PC-9 (cell line): ENCODE measurements around the gene LNX1. TPM values are rescaled to one million over a fixed set of nuclear protein-coding genes. Genes with fewer than 3 reads are reported as not detected.

ENCODE experiments used
- Bru-seq: library from RNA; stranded (reverse); fragments of 400-500 nt; gene quantifications from one replicate; lab custom pipeline; 2021; lab: Mats Ljungman, UMichigan
- BruChase-seq, 2 experiments: library from RNA; stranded (reverse); fragments of 400-500 nt; gene quantifications; one replicate each; lab custom pipeline; 2021; lab: Mats Ljungman, UMichigan
- BruUV-seq: library from RNA; stranded (reverse); fragments of 400-500 nt; replicated peaks from 2 replicates; lab custom pipeline; 2021; lab: Mats Ljungman, UMichigan
- CTCF ChIA-PET: fragments of 300-600 bp; sonication (Branson Sonifier 250); formaldehyde crosslinking; loops from one replicate; lab custom pipeline; 2022; ENCODE audit warnings: antibody characterized with exemption; lab: Charles Lee
- POLR2A ChIA-PET: fragments of 300-600 bp; sonication (Branson Sonifier 250); formaldehyde crosslinking; loops from one replicate; lab custom pipeline; 2022; ENCODE audit warnings: antibody characterized with exemption; ENCODE audit not compliant: unreplicated experiment; lab: Charles Lee
- DNase-seq, 2 experiments: peaks; one replicate each; pipeline versions ENCODE4 v3.0.0 to v3.0.0-alpha.2; 2015 to 2022; ENCODE audit warnings: mixed read lengths in 1 of 2
- H2AFZ ChIP-seq: fragments of 200-600 bp; sonication (generic); 2 replicates; pipeline ENCODE4 v1.8.1; 2017; ENCODE audit warnings: antibody characterized with exemption
- H3F3A ChIP-seq: fragments of 200-600 bp; sonication (generic); 2 replicates; pipeline ENCODE4 v1.8.1; 2017; ENCODE audit warnings: antibody characterized with exemption, mild to moderate bottlenecking, low read depth; ENCODE audit not compliant: insufficient read depth
- H3K27ac ChIP-seq: fragments of 200-600 bp; sonication (generic); 2 replicates; pipeline ENCODE4 v1.6.1; 2016; ENCODE audit warnings: mixed run types
- H3K27me3 ChIP-seq: fragments of 200-600 bp; sonication (generic); 2 replicates; pipeline ENCODE4 v1.6.1; 2016; ENCODE audit warnings: low read depth, mixed run types; ENCODE audit not compliant: insufficient read depth
- H3K36me3 ChIP-seq: fragments of 200-600 bp; sonication (generic); 2 replicates; pipeline ENCODE4 v1.6.1; 2016; ENCODE audit warnings: low read depth, mixed run types
- H3K4me1 ChIP-seq: fragments of 200-600 bp; sonication (generic); replicated peaks from 2 replicates; pipeline ENCODE4 v1.6.1; 2016; ENCODE audit warnings: mixed run types; ENCODE audit not compliant: insufficient read depth
- H3K4me2 ChIP-seq: fragments of 200-600 bp; sonication (generic); 2 replicates; pipeline ENCODE4 v1.6.1; 2017; ENCODE audit warnings: mixed run types
- H3K4me3 ChIP-seq: fragments of 200-600 bp; sonication (generic); 2 replicates; pipeline ENCODE4 v1.6.1; 2016; ENCODE audit warnings: mixed run types
- H3K79me2 ChIP-seq: fragments of 200-600 bp; sonication (generic); 2 replicates; pipeline ENCODE4 v1.6.1; 2017; ENCODE audit warnings: low read depth, mixed run types
- H3K9me2 ChIP-seq: fragments of 200-600 bp; sonication (generic); 2 replicates; pipeline ENCODE4 v1.8.1; 2017; ENCODE audit warnings: mild to moderate bottlenecking; ENCODE audit not compliant: insufficient read depth
- H3K9me3 ChIP-seq: fragments of 200-600 bp; sonication (generic); 2 replicates; pipeline ENCODE4 v1.8.1; 2016; ENCODE audit warnings: low read depth; ENCODE audit not compliant: insufficient read depth
- H4K20me1 ChIP-seq: fragments of 200-600 bp; sonication (generic); 2 replicates; pipeline ENCODE4 v1.8.1; 2017; ENCODE audit not compliant: insufficient read depth
- CTCF ChIP-seq: fragments of 200-600 bp; sonication (generic); conservative IDR thresholded peaks from 2 replicates; pipeline ENCODE4 v1.6.1; 2017; ENCODE audit warnings: mixed run types, antibody characterized with exemption, mild to moderate bottlenecking, moderate library complexity
- EZH2 ChIP-seq: fragments of 200-600 bp; sonication (generic); IDR thresholded peaks from 2 replicates; pipeline ENCODE4 v1.8.0; 2017; ENCODE audit warnings: antibody characterized with exemption, low read depth
- intact Hi-C: fragments of 100-400 bp; cut with micrococcal nuclease; formaldehyde crosslinking; loops from one replicate; pipeline ENCODE4 v1.10.0; 2022; ENCODE audit not compliant: unreplicated experiment
- long read RNA-seq: library from polyadenylated mRNA; stranded (forward); transcript quantifications from one replicate; pipeline ENCODE4 v2.0.0, GENCODE V29; 2022
- total RNA-seq: library from RNA; stranded (reverse); gene quantifications from 2 replicates; pipeline ENCODE4 v1.2.3, GENCODE V29; 2021

LNX1 gene
- total RNA-seq (3.3 and 3.4 TPM in 2 replicates), Bru-seq, nascent RNA (percentile 38 among the genes with signal in this experiment), BruChase-seq, experiment 1, labeled RNA remaining after a 2-hour chase (percentile 29 among the genes with signal in this experiment), BruChase-seq, experiment 2, labeled RNA remaining after a 6-hour chase (percentile 28 among the genes with signal in this experiment)
- long read RNA-seq, partial matches to known transcripts, result 0 of 2 reads
- long read RNA-seq, other reads (novel, unspliced or antisense), result 2 of 2 reads

GRCh38 chr4:53591372-53591892 is at the start of gene LNX1:
Gene LNX1 (minus strand): TSS chr4:53591486. CDS start chr4:53574002, 17,484 bp downstream.
- BruUV-seq, result no TSS peak
- TF ChIP-seq CTCF (no peak), EZH2 (no peak)
- Histone ChIP-seq H3K9me3 (no peaks in the 10 kb centered on the region), H3K27me3 (no peaks in the 10 kb centered on the region), H4K20me1 (no peaks in the 10 kb centered on the region), H3K4me1 (peaks cover 27% of the 10 kb centered on the region), H3K9me2 (no peaks in the 10 kb centered on the region), H2AFZ (peak within 1 kb of the TSS; percentile 79), H3F3A (peaks cover 14% of the 10 kb centered on the region; the same call in 1 of the 2 replicates), H3K4me2 (peak within 1 kb of the TSS; percentile 74), H3K79me2 (no peaks in the 10 kb centered on the region), H3K27ac (peak within 1 kb of the TSS; percentile 62), H3K36me3 (no peaks in the 10 kb centered on the region), H3K4me3 (peak within 1 kb of the TSS; percentile 58)
- ChIA-PET POLR2A (interaction anchor here (0.6 kb wide), 1 partner anchor 214 kb away, joined by 3 read pairs; the partner anchor contains the start of gene FIP1L1), CTCF (no interaction called here)
- DNase-seq, result peak; percentile 84 to 96
- intact Hi-C loops, result loop anchor here (1.0 to 5.0 kb wide), 3 partner anchors 55 to 394 kb away; partner anchors contain the start of gene SCFD2

GRCh38 chr4:53640576-53641453 is 49.5 kb upstream of the LNX1 start:
- Histone ChIP-seq H4K20me1 (no peaks in the 10 kb centered on the region), H3K27me3 (0 out of 2 replicates have a peak, but pooled peaks cover 4% of the 10 kb centered on the region), H3K9me3 (no peaks in the 10 kb centered on the region), H3F3A (no peaks in the 10 kb centered on the region), H3K4me3 (no peak overlapping the region), H3K4me2 (no peak overlapping the region), H3K4me1 (peaks cover 6% of the 10 kb centered on the region; the same call in 1 of the 2 replicates), H3K27ac (no peak overlapping the region), H2AFZ (no peak overlapping the region), H3K36me3 (no peaks in the 10 kb centered on the region), H3K9me2 (no peaks in the 10 kb centered on the region), H3K79me2 (no peaks in the 10 kb centered on the region)
- intact Hi-C loops, result no loop called here
- CTCF ChIA-PET, result no interaction called here
- POLR2A ChIA-PET, result no interaction called here
- no TSS peak for BruUV-seq
- TF ChIP-seq EZH2, result no peak
- no peak for TF ChIP-seq CTCF
- DNase-seq, result no peak

DNA sequence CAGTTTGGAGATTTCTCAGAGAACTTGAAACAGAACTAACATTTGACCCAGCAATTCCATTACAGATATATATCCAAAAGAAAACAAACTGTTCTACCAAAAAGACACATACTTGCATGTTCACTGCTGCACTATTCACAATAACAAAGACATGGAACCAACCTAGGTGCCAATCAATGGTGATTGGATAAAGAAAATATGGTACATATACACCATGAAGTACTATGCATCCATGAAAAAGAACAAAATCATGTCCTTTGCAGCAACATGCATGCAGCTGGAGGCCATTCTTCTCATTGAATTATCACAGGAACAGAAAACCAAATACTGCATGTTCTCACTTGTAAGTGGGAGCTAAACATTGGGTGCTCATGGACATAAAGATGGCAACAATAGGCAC is 47.6 kb upstream of the LNX1 start:
- TF ChIP-seq CTCF (no peak), EZH2 (no peak)
- Histone ChIP-seq H3K36me3 (no peaks in the 10 kb centered on the region), H3K4me1 (no peaks in the 10 kb centered on the region), H3K4me2 (no peak overlapping the region), H3K4me3 (no peak overlapping the region), H4K20me1 (no peaks in the 10 kb centered on the region), H3K79me2 (no peaks in the 10 kb centered on the region), H2AFZ (no peak overlapping the region), H3K9me2 (no peaks in the 10 kb centered on the region), H3K9me3 (no peaks in the 10 kb centered on the region), H3K27me3 (0 out of 2 replicates have a peak, but pooled peaks cover 4% of the 10 kb centered on the region), H3F3A (no peaks in the 10 kb centered on the region), H3K27ac (no peak overlapping the region)
- DNase-seq, result no peak
- ChIA-PET POLR2A (no interaction called here), CTCF (no interaction called here)
- BruUV-seq, result no TSS peak
- intact Hi-C loops, result no loop called here
